ENCODE measurements around the gene PTPRG. TPM values are rescaled to one million over a fixed set of nuclear protein-coding genes. Genes with fewer than 3 reads are reported as not detected.

The PTPRG gene
- total and polyA plus RNA-seq, 7 donors = 0.69 to 76.3 (median 62.7) TPM

DNA sequence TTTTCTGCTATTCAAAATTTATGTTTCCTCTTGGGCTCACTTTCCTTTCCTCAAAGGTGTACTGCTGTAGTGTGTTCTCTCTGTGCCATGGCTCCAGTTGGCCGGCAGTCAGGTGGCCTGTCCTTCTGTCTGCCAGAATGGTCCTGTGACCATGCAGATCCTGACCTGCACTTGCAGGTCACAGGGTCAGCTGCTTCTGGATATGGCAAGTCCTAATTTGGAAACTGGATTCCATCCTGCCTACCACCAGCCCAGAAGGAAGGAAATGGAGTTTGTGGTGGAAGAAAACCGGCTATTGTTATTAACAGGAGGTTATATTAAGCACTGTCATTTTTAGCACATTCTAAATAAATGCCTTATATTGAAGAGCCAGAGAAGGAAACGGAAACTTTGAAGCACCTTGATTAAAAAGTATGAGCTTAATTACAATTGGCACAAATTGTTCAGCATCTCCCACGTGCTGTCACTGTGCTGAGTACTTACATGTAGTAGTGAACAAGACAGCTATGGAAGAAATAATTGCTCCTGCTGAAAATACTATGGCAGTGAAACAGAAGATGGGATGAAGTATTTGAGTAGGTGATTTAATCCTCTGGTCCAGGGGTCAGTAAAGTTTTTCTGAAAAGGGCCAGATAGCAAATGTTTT, 362.8 kb downstream of the PTPRG start:
- no peak overlapping the region for H3K4me3 ChIP-seq
- peaks cover 0 to 61% (median 51%) of the 10 kb centered on the region in 4 donors for H3K4me1 ChIP-seq
- TF ChIP-seq POLR2AphosphoS5 (IDR thresholded peaks at IDR 0.05) (peak in 1 of 4 donors; percentile 40), POLR2A (IDR thresholded peaks at IDR 0.05) (no peak)
- no peak for DNase-seq
- H3K36me3 ChIP-seq = no peaks in the 10 kb centered on the region
- H3K27me3 ChIP-seq = no peaks in the 10 kb centered on the region
- no peaks in the 10 kb centered on the region for H3K9me3 ChIP-seq
- H3K27ac ChIP-seq = peak overlapping the region in 2 of 4 donors; percentile 23 to 72
- intact Hi-C loops (cut with DNase I) = loop anchor here (10.0 kb wide), 1 partner anchor 279 kb away; no protein-coding TSS in a partner anchor
- 56 to 89% methylated on average over 4 of the region's 4 CpGs for WGBS, 2 donors

DNA sequence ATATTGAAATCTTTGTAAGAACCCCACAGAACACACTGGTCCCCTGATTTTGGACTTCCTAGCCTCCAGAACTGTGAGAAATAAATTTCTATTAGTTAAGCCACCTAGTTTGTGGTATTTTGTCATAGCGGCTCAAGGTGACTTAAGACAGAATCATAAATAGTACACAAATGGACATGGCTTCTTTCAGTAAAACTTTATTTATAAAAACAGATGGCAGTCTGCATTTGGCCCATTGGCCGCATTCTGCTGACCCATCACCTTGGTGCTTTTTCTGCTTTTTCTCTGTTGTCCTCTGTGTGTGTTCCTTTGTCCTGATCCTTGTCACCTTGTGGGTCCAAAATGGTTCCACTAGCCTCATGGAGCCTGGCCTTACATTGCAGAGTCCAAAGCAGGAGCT, 363.6 kb downstream of the PTPRG start:
- Histone ChIP-seq H3K27ac (peak overlapping the region in 1 of 4 donors; percentile 72), H3K36me3 (no peaks in the 10 kb centered on the region), H3K4me3 (no peak overlapping the region), H3K27me3 (no peaks in the 10 kb centered on the region), H3K4me1 (peaks cover 0 to 60% (median 52%) of the 10 kb centered on the region in 4 donors), H3K9me3 (no peaks in the 10 kb centered on the region)
- intact Hi-C loops (cut with DNase I) = loop anchor here (5.0 to 10.0 kb wide), 2 partner anchors 63 to 280 kb away; no protein-coding TSS in a partner anchor
- 96 to 99% methylated on average over 2 of the region's 2 CpGs for WGBS, 2 donors
- DNase-seq = no peak
- TF ChIP-seq EP300 (IDR thresholded peaks at IDR 0.05) = no peak
- TF ChIP-seq POLR2AphosphoS5 (IDR thresholded peaks at IDR 0.05) = no peak
- TF ChIP-seq, protein P1, sequence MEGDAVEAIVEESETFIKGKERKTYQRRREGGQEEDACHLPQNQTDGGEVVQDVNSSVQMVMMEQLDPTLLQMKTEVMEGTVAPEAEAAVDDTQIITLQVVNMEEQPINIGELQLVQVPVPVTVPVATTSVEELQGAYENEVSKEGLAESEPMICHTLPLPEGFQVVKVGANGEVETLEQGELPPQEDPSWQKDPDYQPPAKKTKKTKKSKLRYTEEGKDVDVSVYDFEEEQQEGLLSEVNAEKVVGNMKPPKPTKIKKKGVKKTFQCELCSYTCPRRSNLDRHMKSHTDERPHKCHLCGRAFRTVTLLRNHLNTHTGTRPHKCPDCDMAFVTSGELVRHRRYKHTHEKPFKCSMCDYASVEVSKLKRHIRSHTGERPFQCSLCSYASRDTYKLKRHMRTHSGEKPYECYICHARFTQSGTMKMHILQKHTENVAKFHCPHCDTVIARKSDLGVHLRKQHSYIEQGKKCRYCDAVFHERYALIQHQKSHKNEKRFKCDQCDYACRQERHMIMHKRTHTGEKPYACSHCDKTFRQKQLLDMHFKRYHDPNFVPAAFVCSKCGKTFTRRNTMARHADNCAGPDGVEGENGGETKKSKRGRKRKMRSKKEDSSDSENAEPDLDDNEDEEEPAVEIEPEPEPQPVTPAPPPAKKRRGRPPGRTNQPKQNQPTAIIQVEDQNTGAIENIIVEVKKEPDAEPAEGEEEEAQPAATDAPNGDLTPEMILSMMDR (IDR thresholded peaks at IDR 0.05) = no peak
- TF ChIP-seq POLR2A (IDR thresholded peaks at IDR 0.05) = no peak

DNA sequence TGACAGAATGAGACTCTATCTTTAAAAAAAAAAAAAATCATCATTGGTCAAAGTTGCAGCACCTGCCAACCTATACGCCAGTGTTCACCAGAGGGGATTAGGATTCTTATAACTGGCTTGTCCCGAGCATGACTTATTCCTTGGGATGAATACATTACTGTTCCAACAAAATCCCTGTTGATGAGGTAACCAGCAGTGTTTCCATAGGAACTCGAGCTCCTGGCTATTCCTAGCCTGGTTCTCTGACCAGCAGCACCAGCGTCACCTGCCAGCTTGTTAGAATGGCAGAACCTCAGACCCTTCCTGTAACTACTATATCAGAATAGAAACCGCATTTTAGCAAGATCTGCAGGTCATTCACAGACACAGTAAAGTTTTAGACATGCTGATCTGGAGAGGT, 364.4 kb downstream of the PTPRG start:
- WGBS, 2 donors = 90 to 95% methylated on average over 5 of the region's 5 CpGs
- no peak overlapping the region for H3K4me3 ChIP-seq
- no peak for DNase-seq
- H3K36me3 ChIP-seq = no peaks in the 10 kb centered on the region
- intact Hi-C loops (cut with DNase I) = loop anchor here (5.0 to 10.0 kb wide), 2 partner anchors 63 to 281 kb away; no protein-coding TSS in a partner anchor
- peak overlapping the region in 3 of 4 donors; percentile 69 to 78 (median 72) for H3K27ac ChIP-seq
- H3K4me1 ChIP-seq = peaks cover 0 to 60% (median 52%) of the 10 kb centered on the region in 4 donors
- no peaks in the 10 kb centered on the region for H3K9me3 ChIP-seq
- TF ChIP-seq POLR2A (IDR thresholded peaks at IDR 0.05) (no peak), POLR2AphosphoS5 (IDR thresholded peaks at IDR 0.05) (no peak), EP300 (IDR thresholded peaks at IDR 0.05) (no peak)
- TF ChIP-seq, protein P1 (IDR thresholded peaks at IDR 0.05) = no peak
- no peaks in the 10 kb centered on the region for H3K27me3 ChIP-seq

DNA sequence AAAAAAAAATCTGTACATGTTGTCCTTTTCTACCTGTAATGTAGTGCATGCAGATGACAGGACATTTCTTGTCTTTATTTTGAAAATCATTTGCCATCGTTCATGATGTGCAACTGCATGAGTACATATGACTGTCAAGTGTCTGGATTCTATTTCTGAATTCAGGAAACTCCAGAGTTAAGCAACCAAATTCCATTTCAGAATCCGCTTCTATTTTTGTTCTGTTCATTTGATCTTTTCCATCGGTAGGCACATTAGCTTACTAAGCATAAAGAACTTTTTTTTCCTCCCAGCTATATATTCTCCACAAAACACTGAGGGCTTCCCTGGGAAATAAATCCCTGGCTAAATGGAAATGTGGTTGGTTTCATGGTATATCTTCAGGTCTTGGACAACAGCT, 365.6 kb downstream of the PTPRG start:
- Histone ChIP-seq H3K27ac (peak overlapping the region; percentile 55 to 78 (median 70)), H3K4me1 (peaks cover 0 to 63% (median 53%) of the 10 kb centered on the region in 4 donors), H3K9me3 (no peaks in the 10 kb centered on the region), H3K27me3 (no peaks in the 10 kb centered on the region), H3K4me3 (no peak overlapping the region), H3K36me3 (no peaks in the 10 kb centered on the region)
- intact Hi-C loops (cut with DNase I) = loop anchor here (5.0 to 10.0 kb wide), 2 partner anchors 65 to 282 kb away; no protein-coding TSS in a partner anchor
- DNase-seq = no peak
- TF ChIP-seq EP300 (IDR thresholded peaks at IDR 0.05) = no peak
- 73 to 88% methylated on average over 3 of the region's 3 CpGs for WGBS, 2 donors

DNA sequence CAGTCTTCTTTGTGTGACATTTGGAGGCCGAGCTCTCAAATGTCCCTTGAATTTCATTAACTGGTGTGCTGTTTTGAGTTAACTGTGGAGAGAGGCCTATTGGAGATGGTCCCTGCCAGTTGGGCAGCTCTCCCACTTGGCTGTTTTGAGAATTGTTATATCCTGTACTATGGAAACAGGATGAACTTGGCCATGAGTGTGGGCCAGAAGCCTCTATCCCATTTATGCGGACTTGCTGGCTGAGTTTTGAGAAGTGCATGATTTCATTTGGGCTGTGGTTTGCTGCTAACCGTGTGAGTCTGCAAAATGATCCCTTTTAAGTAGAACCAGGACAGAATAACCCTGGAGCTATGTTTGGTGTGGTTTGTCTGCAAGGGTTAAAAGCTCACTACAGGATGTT, 366.0 kb downstream of the PTPRG start:
- TF ChIP-seq POLR2A (IDR thresholded peaks at IDR 0.05) (no peak), EP300 (IDR thresholded peaks at IDR 0.05) (no peak), POLR2AphosphoS5 (IDR thresholded peaks at IDR 0.05) (peak in 3 of 4 donors; percentile 56 to 62 (median 61))
- TF ChIP-seq, protein P1 (IDR thresholded peaks at IDR 0.05) = no peak
- Histone ChIP-seq H3K4me3 (no peak overlapping the region), H3K4me1 (peaks cover 0 to 67% (median 57%) of the 10 kb centered on the region in 4 donors), H3K36me3 (no peaks in the 10 kb centered on the region), H3K9me3 (no peaks in the 10 kb centered on the region), H3K27ac (peak overlapping the region; percentile 55 to 78 (median 70)), H3K27me3 (no peaks in the 10 kb centered on the region)
- intact Hi-C loops (cut with DNase I) = loop anchor here (5.0 to 10.0 kb wide), 2 partner anchors 65 to 283 kb away; no protein-coding TSS in a partner anchor
- peak; percentile 93 for DNase-seq
- 61 to 83% methylated on average over 3 of the region's 3 CpGs for WGBS, 2 donors
